HCT116 (cell line): ENCODE results near the gene ACBD3. TPM values are rescaled to one million over a fixed set of nuclear protein-coding genes. Genes with fewer than 3 reads are reported as not detected.

Experiments used
- ATAC-seq: fragments of 200-7000 bp; cut with Tn5 transposase; 2 replicates; pipeline ENCODE4 v1.9.1; 2020; ENCODE audit warnings: mild to moderate bottlenecking, moderate library complexity
- BruUV-seq: library from RNA; stranded (reverse); fragments of 400-500 nt; replicated peaks from 2 replicates; lab custom pipeline; 2021; lab: Mats Ljungman, UMichigan
- CTCF ChIA-PET: fragments of 300-600 bp; sonication (Branson Sonifier 250); formaldehyde crosslinking; loops from one replicate; lab custom pipeline; 2021; ENCODE audit warnings: antibody characterized with exemption; lab: Charles Lee
- POLR2A ChIA-PET: fragments of 300-600, 350-600 bp; sonication (Branson Sonifier 250); formaldehyde crosslinking; loops from one replicate; lab custom pipeline; 2021; ENCODE audit warnings: antibody characterized with exemption; lab: Charles Lee
- RAD21 ChIA-PET, 2 experiments: fragments of 300-600 bp; sonication (Branson Sonifier 250); formaldehyde crosslinking; loops; one replicate each; lab custom pipeline; 2023; ENCODE audit warnings: low total read pairs in 2 of 2; ENCODE audit not compliant: uncharacterized antibody in 2 of 2, unreplicated experiment in 2 of 2, low non-redundant PET in 1 of 2; lab: Charles Lee
- DNase-seq: peaks from one replicate; pipeline ENCODE4 v3.0.0-alpha.2; 2010; ENCODE audit warnings: low read depth, low spot score
- H2AFZ ChIP-seq: fragments of 200-600 bp; shearing (Covaris generic), sonication (generic); 2 replicates; pipeline ENCODE4 v1.6.1; 2017; ENCODE audit warnings: low read depth, mixed run types, mixed read lengths, antibody characterized with exemption, low read length; ENCODE audit not compliant: poor library complexity, severe bottlenecking
- H3K27ac ChIP-seq: 2 replicates; pipeline ENCODE4 v1.5.1; 2012; ENCODE audit warnings: low read depth, low read length
- H3K27me3 ChIP-seq: fragments of 200-600 bp; sonication (generic); 2 replicates; pipeline ENCODE4 v1.6.1; 2016; ENCODE audit warnings: mixed run types, low read length, mixed read lengths; ENCODE audit not compliant: insufficient read depth
- H3K36me3 ChIP-seq, 2 experiments: fragments of 200-500 bp in 1 of 2; fragments of 200-600 bp in 1 of 2; sonication (Bioruptor generic) in 1 of 2; sonication (generic) in 1 of 2; 2 replicates each; pipeline versions ENCODE4 v1.5.1 to v1.6.1; 2014 to 2016; ENCODE audit warnings: low read length in 2 of 2, inconsistent platforms in 1 of 2, mixed read lengths in 1 of 2, mixed run types in 1 of 2; ENCODE audit not compliant: insufficient read depth in 2 of 2, control insufficient read depth in 1 of 2
- H3K4me1 ChIP-seq, 2 experiments: fragments of 200-600 bp in 1 of 2; sonication (generic) in 1 of 2; 2 replicates each; pipeline versions ENCODE4 v1.5.1 to v1.6.1; 2012 to 2017; ENCODE audit warnings: low read length in 2 of 2, inconsistent platforms in 1 of 2, mild to moderate bottlenecking in 1 of 2, mixed read lengths in 1 of 2, mixed run types in 1 of 2, moderate library complexity in 1 of 2; ENCODE audit not compliant: insufficient read depth in 2 of 2, control insufficient read depth in 1 of 2
- H3K4me2 ChIP-seq: fragments of 200-600 bp; sonication (generic); 2 replicates; pipeline ENCODE4 v1.6.1; 2017; ENCODE audit warnings: mixed run types, low read length, mixed read lengths
- H3K4me3 ChIP-seq, 2 experiments: fragments of 200-600 bp in 1 of 2; sonication (generic) in 1 of 2; replicated peaks in 1 of 2; 2 replicates each; pipeline ENCODE4 v1.5.1; 2011 to 2016; ENCODE audit warnings: low read length in 2 of 2, control low read depth in 1 of 2, low read depth in 1 of 2, mild to moderate bottlenecking in 1 of 2, mixed read lengths in 1 of 2, mixed run types in 1 of 2
- H3K79me2 ChIP-seq: fragments of 200-600 bp; sonication (generic); 2 replicates; pipeline ENCODE4 v1.6.1; 2017; ENCODE audit warnings: mild to moderate bottlenecking, mixed run types, low read length, moderate library complexity, mixed read lengths; ENCODE audit not compliant: insufficient read depth
- H3K9ac ChIP-seq: fragments of 200-600 bp; sonication (generic); 2 replicates; pipeline ENCODE4 v1.6.1; 2016; ENCODE audit warnings: low read length, mixed read lengths
- H3K9me2 ChIP-seq: fragments of 200-600 bp; sonication (generic), shearing (Covaris generic); 2 replicates; pipeline ENCODE4 v1.6.1; 2017; ENCODE audit warnings: mixed run types, mild to moderate bottlenecking, moderate library complexity; ENCODE audit not compliant: insufficient read depth
- H3K9me3 ChIP-seq, 2 experiments: fragments of 200-500 bp in 1 of 2; fragments of 200-600 bp in 1 of 2; sonication (Bioruptor generic) in 1 of 2; sonication (generic) in 1 of 2; 2 replicates each; pipeline ENCODE4 v1.6.1; 2014 to 2017; ENCODE audit warnings: low read length in 2 of 2, mixed read lengths in 2 of 2, inconsistent platforms in 1 of 2, low read depth in 1 of 2, mild to moderate bottlenecking in 1 of 2, mixed run types in 1 of 2, moderate library complexity in 1 of 2; ENCODE audit not compliant: control insufficient read depth in 1 of 2, insufficient read depth in 1 of 2
- H4K20me1 ChIP-seq: fragments of 200-600 bp; sonication (generic), shearing (Covaris generic); 2 replicates; pipeline ENCODE4 v1.6.1; 2017; ENCODE audit warnings: mixed run types, mild to moderate bottlenecking, moderate library complexity; ENCODE audit not compliant: insufficient read depth
- ATF3 ChIP-seq: IDR thresholded peaks from 2 replicates; pipeline ENCODE4 v1.6.1; 2012
- CBX3 ChIP-seq: IDR thresholded peaks from 2 replicates; pipeline ENCODE4 v1.6.1; 2012; ENCODE audit warnings: low read depth
- CTCF ChIP-seq, 3 experiments: fragments of 200-600 bp in 1 of 3; sonication (generic) in 1 of 3; IDR thresholded peaks in 2 of 3; conservative IDR thresholded peaks in 1 of 3; 2 replicates each; pipeline ENCODE4 v1.5.1; 2012 to 2017; ENCODE audit warnings: low read depth in 2 of 3, low read length in 2 of 3, antibody characterized with exemption in 1 of 3, borderline replicate concordance in 1 of 3, control low read depth in 1 of 3, mild to moderate bottlenecking in 1 of 3, mixed read lengths in 1 of 3, mixed run types in 1 of 3, moderate library complexity in 1 of 3; ENCODE audit not compliant: insufficient read depth in 1 of 3
- ELF1 ChIP-seq: IDR thresholded peaks from 2 replicates; pipeline ENCODE4 v1.6.1; 2012; ENCODE audit warnings: low read depth, borderline replicate concordance
- EZH2 ChIP-seq: fragments of 200-600 bp; sonication (generic); IDR thresholded peaks from 2 replicates; pipeline ENCODE4 v1.6.1; 2017; ENCODE audit warnings: antibody characterized with exemption, mixed run types
- EZH2phosphoT487 ChIP-seq: fragments of 200-600 bp; IDR thresholded peaks from 2 replicates; pipeline ENCODE4 v1.6.1; 2018; ENCODE audit warnings: antibody characterized with exemption, borderline replicate concordance
- JUND ChIP-seq: IDR thresholded peaks from 2 replicates; pipeline ENCODE4 v1.6.1; 2012
- POLR2A ChIP-seq: IDR thresholded peaks from 2 replicates; pipeline ENCODE4 v1.7.0; 2011; ENCODE audit warnings: borderline replicate concordance; ENCODE audit not compliant: insufficient read depth, insufficient read length; ENCODE audit errors: extremely low read depth
- REST ChIP-seq: IDR thresholded peaks from 2 replicates; pipeline ENCODE4 v1.6.1; 2012; ENCODE audit warnings: low read depth
- SIN3A ChIP-seq: IDR thresholded peaks from 2 replicates; pipeline ENCODE4 v1.6.1; 2012; ENCODE audit warnings: low read depth
- SRF ChIP-seq: IDR thresholded peaks from 2 replicates; pipeline ENCODE4 v1.6.1; 2012; ENCODE audit warnings: low read depth
- ZNF274 ChIP-seq: fragments of 200-500 bp; sonication (Bioruptor generic); IDR thresholded peaks from 2 replicates; pipeline ENCODE4 v1.6.1; 2014; ENCODE audit warnings: mild to moderate bottlenecking, low read depth, low read length, inconsistent platforms
- intact Hi-C: fragments of 100-400 bp; cut with micrococcal nuclease; formaldehyde crosslinking; loops from 2 replicates; pipeline ENCODE4 v1.10.0; 2022
- total RNA-seq: library from RNA; stranded (reverse); gene quantifications from one replicate; pipeline ENCODE4 v1.2.1, GENCODE V29; 2021; ENCODE audit not compliant: unreplicated experiment

ACBD3 gene
- total RNA-seq, 1 experiment from 2014 or later: 29.6 TPM

- ATAC-seq (no peak), DNase-seq (no peak)
- Histone ChIP-seq H3K27ac (no peak overlapping the region), H3K4me3 (no peak overlapping the region), H2AFZ (no peak overlapping the region), H3K4me1 (no peaks in the 10 kb centered on the region), H3K4me2 (no peak overlapping the region), H3K36me3 (peaks cover 7 to 12% of the 10 kb centered on the region in 2 experiments; a peak in 3 of 4 replicates), H3K9ac (no peak overlapping the region), H3K79me2 (no peaks in the 10 kb centered on the region), H3K9me3 (no peaks in the 10 kb centered on the region), H3K27me3 (no peaks in the 10 kb centered on the region), H4K20me1 (no peaks in the 10 kb centered on the region)
- intact Hi-C loops: no loop called here
- POLR2A ChIA-PET: no interaction called here
- BruUV-seq: no TSS peak
- TF ChIP-seq ATF3 (no peak), ELF1 (no peak), REST (no peak), JUND (no peak), CTCF (IDR thresholded peaks at IDR 0.05 in 2 of 3, conservative IDR thresholded peaks at IDR 0.05 in 1 of 3; ENCODE audit: borderline replicate concordance in 1 of 3, insufficient read depth in 1 of 3, low read depth in 2 of 3, low read length in 2 of 3) (no peak), SIN3A (no peak), SRF (no peak), CBX3 (no peak), POLR2A (no peak), EZH2phosphoT487 (no peak), EZH2 (no peak), ZNF274 (no peak)
- TF ChIP-seq, all 23 proteins: peak for 0
- CTCF ChIA-PET: no interaction called here
- H3K9me2 ChIP-seq: no peaks in the 10 kb centered on the region
- RAD21 ChIA-PET: no interaction called here
These were observed 46.8 kb upstream of the ACBD3 start for GRCh38 chr1:226233293-226233692.
